ENCODE results near the gene NAA10.

Gene NAA10

GRCh38 chrX:153972368-153973126 lies 37.7 kb upstream of the NAA10 start, which contains the start of gene TMEM187 (continued):
- no peak for TF ChIP-seq ZXDB (tag by site-specific recombination; IDR thresholded peaks at IDR 0.05)
- no peak for TF ChIP-seq ZNF239 (tag by site-specific recombination; IDR thresholded peaks at IDR 0.05)
- TF ChIP-seq ZNF404 (tag by site-specific recombination; IDR thresholded peaks at IDR 0.05): no peak
- no peak for TF ChIP-seq HOXC10 (CRISPR knock-in tag; IDR thresholded peaks at IDR 0.05)
- no peak for TF ChIP-seq ZFHX2 (tag by site-specific recombination; conservative IDR thresholded peaks at IDR 0.05)
- no peak for TF ChIP-seq BCL6B (tag by site-specific recombination; IDR thresholded peaks at IDR 0.05)
- TF ChIP-seq ZNF362 (tag by site-specific recombination; IDR thresholded peaks at IDR 0.05): no peak
- TF ChIP-seq ZIC2 (tag by site-specific recombination; IDR thresholded peaks at IDR 0.05): no peak
- no peak for TF ChIP-seq ZNF138 (tag by site-specific recombination; IDR thresholded peaks at IDR 0.05; ENCODE audit: borderline replicate concordance)
- TF ChIP-seq WT1 (tag by site-specific recombination; IDR thresholded peaks at IDR 0.05): peak; percentile 28; the same call in 1 of the 2 replicates
- no peak for TF ChIP-seq ZBTB21 (tag by site-specific recombination; IDR thresholded peaks at IDR 0.05)

- peaks cover 0 to 18% of the 10 kb centered on the region in 2 experiments; a peak in 1 of 3 replicates for H3K36me3 ChIP-seq (ENCODE audit: control insufficient read depth in 2 of 2, insufficient read depth in 1 of 2, low read length in 2 of 2)
- ChIA-PET CTCF (interaction anchor here (0.5 to 7.0 kb wide), 6 partner anchors 21 to 48 kb away, joined by 3 to 65 read pairs (median 8); no protein-coding TSS in a partner anchor), POLR2A (interaction anchor here (0.6 to 4.6 kb wide), 23 partner anchors 9 to 519 kb away, joined by 3 to 67 read pairs (median 5); partner anchors contain the start of genes MECP2 and NAA10)
- peak within 1 kb of the TSS; percentile 95 for H3K4me3 ChIP-seq (ENCODE audit: low read depth, low read length)
- peak within 1 kb of the TSS; percentile 99 for H3K27ac ChIP-seq (ENCODE audit: extremely low read depth, low read depth, low read length)
- H3K4me1 ChIP-seq (ENCODE audit: control insufficient read depth, insufficient read depth, low read length): peaks cover 10% of the 10 kb centered on the region
- H3K9me3 ChIP-seq (ENCODE audit: control insufficient read depth, insufficient read depth, low read depth, low read length): no peaks in the 10 kb centered on the region
- TF ChIP-seq ZNF354C (tag by site-specific recombination; IDR thresholded peaks at IDR 0.05; ENCODE audit: borderline replicate concordance, low read depth): no peak
- no peak for TF ChIP-seq ZNF529 (tag by site-specific recombination; IDR thresholded peaks at IDR 0.05; ENCODE audit: insufficient replicate concordance)
- TF ChIP-seq ZNF488 (tag by site-specific recombination; IDR thresholded peaks at IDR 0.05): no peak
- 0 out of 2 replicates have a peak, but pooled peaks have one; percentile 31 for TF ChIP-seq ZNF148 (tag by site-specific recombination; IDR thresholded peaks at IDR 0.05; ENCODE audit: borderline replicate concordance)
- TF ChIP-seq FEZF1 (tag by site-specific recombination; IDR thresholded peaks at IDR 0.05): no peak
- TF ChIP-seq PRDM1 (tag by site-specific recombination; IDR thresholded peaks at IDR 0.05): 0 out of 2 replicates have a peak, but pooled peaks have one; percentile 8
- TF ChIP-seq ZNF792 (tag by site-specific recombination; IDR thresholded peaks at IDR 0.05): no peak
- TF ChIP-seq SP2 (tag by site-specific recombination; IDR thresholded peaks at IDR 0.05): peak; percentile 68
- peak; percentile 81 for TF ChIP-seq ZNF398 (tag by site-specific recombination; IDR thresholded peaks at IDR 0.05)
- peak; percentile 68; the same call in 1 of the 2 replicates for TF ChIP-seq ZBTB20 (tag by site-specific recombination; IDR thresholded peaks at IDR 0.05)
- TF ChIP-seq ZNF146 (tag by site-specific recombination; IDR thresholded peaks at IDR 0.05): 0 out of 2 replicates have a peak, but pooled peaks have one; percentile 2
- peak; percentile 72; the same call in 1 of the 2 replicates for TF ChIP-seq KLF7 (tag by site-specific recombination; IDR thresholded peaks at IDR 0.05; ENCODE audit: borderline replicate concordance)
- TF ChIP-seq ZNF785 (tag by site-specific recombination; IDR thresholded peaks at IDR 0.05): peak; percentile 30; the same call in 1 of the 2 replicates
- TF ChIP-seq ZNF157 (tag by site-specific recombination; IDR thresholded peaks at IDR 0.05): no peak
- no peak for TF ChIP-seq ZNF664 (tag by site-specific recombination; IDR thresholded peaks at IDR 0.05)
- no peak for TF ChIP-seq ZNF221 (tag by site-specific recombination; IDR thresholded peaks at IDR 0.05; ENCODE audit: borderline replicate concordance)
These were observed 36.9 kb upstream of the NAA10 start, which contains the start of gene HCFC1 for GRCh38 chrX:153971450-153972367. HCFC1 (minus strand) TSS chrX:153971818; CDS start chrX:153970840, 978 bp downstream.
